Measurements from ENCODE around the gene ROBO2.

ROBO2 gene

GRCh38 chr3:77081240-77081661, 41.4 kb downstream of the ROBO2 start:
- no peak for TF ChIP-seq ZFX (IDR thresholded peaks at IDR 0.05; ENCODE audit: borderline replicate concordance)
- TF ChIP-seq CTCF (IDR thresholded peaks at IDR 0.05), result no peak
- H3K27ac ChIP-seq, result no peak overlapping the region

GRCh38 chr3:77084511-77084910, 44.6 kb downstream of the ROBO2 start:
- TF ChIP-seq CTCF (IDR thresholded peaks at IDR 0.05) (no peak), ZFX (IDR thresholded peaks at IDR 0.05; ENCODE audit: borderline replicate concordance) (no peak)
- H3K27ac ChIP-seq, result no peak overlapping the region

- H3K27ac ChIP-seq, result no peak overlapping the region
- TF ChIP-seq CTCF (IDR thresholded peaks at IDR 0.05) (no peak), ZFX (IDR thresholded peaks at IDR 0.05; ENCODE audit: borderline replicate concordance) (no peak)
These were observed 46.5 kb downstream of the ROBO2 start for GRCh38 chr3:77086408-77086807.

- H3K27ac ChIP-seq, result no peak overlapping the region
- TF ChIP-seq ZFX (IDR thresholded peaks at IDR 0.05; ENCODE audit: borderline replicate concordance), result no peak
- no peak for TF ChIP-seq CTCF (IDR thresholded peaks at IDR 0.05)
These were observed 51.9 kb downstream of the ROBO2 start for GRCh38 chr3:77091809-77092208.

GRCh38 chr3:77093101-77093500, 53.2 kb downstream of the ROBO2 start:
- H3K27ac ChIP-seq, result no peak overlapping the region
- no peak for TF ChIP-seq CTCF (IDR thresholded peaks at IDR 0.05)
- no peak for TF ChIP-seq ZFX (IDR thresholded peaks at IDR 0.05; ENCODE audit: borderline replicate concordance)

- TF ChIP-seq ZFX (IDR thresholded peaks at IDR 0.05; ENCODE audit: borderline replicate concordance), result no peak
- no peak for TF ChIP-seq CTCF (IDR thresholded peaks at IDR 0.05)
- no peak overlapping the region for H3K27ac ChIP-seq
These were observed 56.2 kb downstream of the ROBO2 start for GRCh38 chr3:77096145-77096544.

GRCh38 chr3:77096966-77097890, 57.3 kb downstream of the ROBO2 start:
- H3K27ac ChIP-seq, result no peak overlapping the region
- TF ChIP-seq ZFX (IDR thresholded peaks at IDR 0.05; ENCODE audit: borderline replicate concordance), result no peak
- TF ChIP-seq CTCF (IDR thresholded peaks at IDR 0.05), result no peak

Data from 22Rv1 (cell line).